Left cardiac atrium (tissue), 4 donors: ENCODE data around the gene TP53INP2. TPM values are rescaled to one million over a fixed set of nuclear protein-coding genes. Genes with fewer than 3 reads are reported as not detected.

Experiments
- ATAC-seq, 2 donors: fragments of 200-7000 bp; cut with Tn5 transposase; one replicate each; pipeline ENCODE4 v1.9.1; 2020; ENCODE audit warnings: mild to moderate bottlenecking in 2 of 2, moderate library complexity in 2 of 2
- DNase-seq: peaks from one replicate; pipeline ENCODE4 v3.0.0-alpha.2; 2020
- intact Hi-C, 2 donors: fragments of 100-400 bp; cut with DNase I; formaldehyde crosslinking; loops; one replicate each; pipeline versions ENCODE4 v1.14.1 to v1.15.1; 2022 to 2023
- total RNA-seq, 2 donors: library from RNA; stranded (reverse); fragmentation: NEBNext Ultra II Directional; extraction: Animal tissue kit (Norgen Biotek cat#: 25700); gene quantifications; one replicate each; pipeline ENCODE4 v1.2.1, GENCODE V29; 2021
- donor health status: DM: no; HTN: yes; CAD: no.
- donor health status: DM: no; HTN: yes; CAD: no; lungs with severe emphysema.
- donor health status: DM: yes; HTN: yes; CAD: no.
- donor health status: Dilated cardiomyopathy.

The TP53INP2 gene
- total RNA-seq, 2 donors from 2014 or later, result 85.0 to 117 TPM

DNA sequence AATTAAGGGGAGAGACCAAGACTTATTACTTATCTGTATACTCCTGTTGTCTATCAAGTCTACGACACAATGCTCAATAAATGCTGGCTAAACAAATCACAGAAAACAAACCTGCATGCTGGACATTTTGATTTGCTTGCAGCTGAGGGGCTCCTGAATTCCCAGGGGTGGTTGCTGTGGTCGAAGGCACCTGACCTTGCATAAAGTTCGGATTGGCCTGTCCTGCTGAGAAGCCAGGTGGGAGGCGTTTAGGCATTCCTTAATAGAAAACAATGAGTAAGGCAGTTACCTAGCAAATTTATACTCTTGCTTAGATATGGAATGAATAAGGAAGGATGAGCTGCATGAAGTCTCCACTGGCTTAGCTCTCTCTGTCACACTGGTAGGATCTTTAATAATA lies 50.5 kb downstream of the TP53INP2 start:
- DNase-seq (no peak), ATAC-seq (no peak)
- intact Hi-C loops, result loop anchor here in 1 of 2 donors (10.0 kb wide), 1 partner anchor 180 kb away; no protein-coding TSS in a partner anchor

- intact Hi-C loops, result loop anchor here in 1 of 2 donors (10.0 kb wide), 1 partner anchor 181 kb away; no protein-coding TSS in a partner anchor
- DNase-seq, result no peak
- ATAC-seq, result no peak
Measured at GRCh38 chr20:34755367-34755766, 51.2 kb downstream of the TP53INP2 start.

DNA sequence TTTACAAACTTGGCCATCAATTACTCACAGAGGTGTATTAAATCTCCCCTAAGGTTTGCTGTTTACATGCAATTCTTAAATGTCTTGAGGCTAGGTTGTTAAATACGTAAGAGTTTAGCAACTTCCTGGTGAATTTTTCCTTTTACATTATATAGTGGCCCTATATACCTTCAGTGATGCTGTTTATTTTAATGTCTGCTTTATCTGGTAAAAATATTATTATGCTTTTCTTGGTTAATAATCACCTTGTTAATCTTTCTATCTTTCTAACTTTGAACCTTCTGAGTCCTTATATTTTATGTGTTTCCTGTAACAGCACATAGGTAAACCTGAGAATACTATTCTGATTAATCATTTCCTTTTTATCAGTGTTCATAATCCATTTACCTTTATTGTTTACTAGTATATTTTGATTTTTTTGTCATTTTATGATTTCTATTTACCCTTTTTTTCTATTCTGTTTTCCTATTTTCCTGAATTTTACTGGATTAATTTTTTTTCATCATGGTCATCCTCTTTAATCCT lies 57.9 kb downstream of the TP53INP2 start:
- ATAC-seq (no peak), DNase-seq (no peak)
- intact Hi-C loops, result no loop called here

Other genes starting within 250 kb of the TP53INP2 start
- gene DYNLRB1, start 187.9 kb upstream of the TP53INP2 start, total RNA-seq, result 100 to 1,000 TPM; 138 to 141 TPM
- gene MAP1LC3A, start 145.6 kb upstream of the TP53INP2 start, total RNA-seq, result 10 to 100 TPM; 76.7 to 85.7 TPM
- 10 to 100 TPM; 14.1 to 14.8 TPM for gene PIGU, start 27.3 kb upstream of the TP53INP2 start, total RNA-seq
- gene NCOA6, start 121.3 kb downstream of the TP53INP2 start, total RNA-seq, result 10 to 100 TPM; 16.7 to 19.8 TPM
- 10 to 100 TPM; 14.3 to 16.9 TPM for gene GGT7, start 168.5 kb downstream of the TP53INP2 start, total RNA-seq
- gene ACSS2, start 172.3 kb downstream of the TP53INP2 start, total RNA-seq, result 100 to 1,000 TPM in 1 of 2 donors, 10 to 100 TPM in 1; 80.8 to 118 TPM